Fibroblast of skin of left biceps (primary cell): Measurements from ENCODE around the gene SNX10.

Experiments used
- DNase-seq, 2 experiments: peaks; one replicate each; pipeline ENCODE4 v3.0.0-alpha.2; 2013; ENCODE audit warnings: low read depth in 2 of 2

SNX10 gene

DNA sequence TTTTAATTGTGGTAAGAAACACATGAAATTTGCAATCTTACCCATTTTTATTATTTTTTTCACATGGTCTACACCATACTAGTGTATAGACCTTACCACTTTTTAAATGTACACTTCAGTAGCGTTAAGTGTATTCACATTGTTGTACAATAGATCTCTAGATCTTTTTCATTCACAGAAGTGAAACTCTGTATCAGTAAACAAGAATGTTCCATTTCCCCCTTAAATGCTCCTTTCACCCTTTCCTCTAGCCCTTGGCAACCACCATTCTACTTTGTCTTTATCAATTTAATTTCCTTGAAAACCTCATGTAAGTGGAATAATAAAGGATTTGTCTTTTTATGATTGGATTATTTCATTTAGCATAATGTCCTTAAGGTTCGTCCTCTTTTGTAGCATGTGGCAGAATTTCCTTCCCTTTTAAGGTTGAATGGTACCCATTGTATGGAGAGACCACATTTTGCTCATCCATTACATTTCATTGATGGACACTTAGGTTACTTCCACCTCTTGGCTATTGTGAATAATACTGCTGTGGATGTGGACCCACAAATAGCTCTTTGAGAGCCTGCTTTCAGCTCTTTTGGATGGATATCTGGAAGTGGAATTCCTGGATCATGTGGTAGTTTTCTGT, 45.7 kb downstream of the SNX10 start:
- DNase-seq = no peak

DNA sequence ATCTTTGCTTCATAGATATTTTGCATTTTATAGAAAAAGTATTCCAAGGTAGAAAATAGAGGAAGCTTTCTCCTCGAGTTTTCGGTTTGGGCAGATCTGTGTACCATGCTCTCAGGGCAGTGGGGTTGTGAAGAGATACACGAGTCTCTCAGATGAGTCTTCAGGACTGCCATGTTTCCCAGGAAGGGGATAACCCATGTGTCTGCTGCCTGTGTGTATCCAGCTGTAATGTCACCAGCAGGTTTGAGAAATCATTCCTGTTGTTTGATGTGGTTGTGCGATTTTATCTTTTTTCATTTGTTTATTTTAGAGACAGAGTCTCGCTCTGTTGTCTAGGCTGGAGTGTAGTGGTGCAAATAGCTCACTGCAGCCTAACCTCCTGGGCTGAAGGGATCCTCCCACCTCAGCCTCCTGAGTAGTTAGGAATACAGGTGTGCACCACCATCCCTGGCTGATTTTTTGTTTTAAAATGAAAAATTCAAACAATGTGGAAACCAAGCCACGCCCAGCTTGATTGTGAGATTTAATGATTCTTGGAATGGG, 48.9 kb downstream of the SNX10 start:
- no peak for DNase-seq

GRCh38 chr7:26343320-26343832, 51.7 kb downstream of the SNX10 start:
- no peak for DNase-seq

DNA sequence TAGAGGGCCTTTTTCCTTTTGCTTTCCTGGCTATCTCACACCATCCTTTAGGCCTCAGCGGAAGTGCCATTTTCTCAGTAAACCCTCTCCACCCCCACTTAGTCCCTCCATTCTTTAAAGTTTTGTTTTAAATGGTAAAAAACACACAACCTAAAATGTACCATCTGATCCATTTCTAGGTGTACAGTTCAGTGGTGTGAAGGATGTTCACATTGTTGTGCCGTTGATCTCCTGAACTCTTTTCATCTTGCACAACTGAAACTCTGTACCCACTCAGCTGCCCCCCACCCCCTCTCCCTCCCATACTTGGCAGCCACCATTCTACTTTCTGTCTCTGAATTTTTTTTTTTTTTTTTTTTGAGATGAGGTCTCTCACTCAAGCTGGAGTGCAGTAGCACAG, 52.2 kb downstream of the SNX10 start:
- no peak for DNase-seq

- no peak for DNase-seq
Observed at GRCh38 chr7:26345202-26345601, 53.5 kb downstream of the SNX10 start.

GRCh38 chr7:26345837-26346236, 54.2 kb downstream of the SNX10 start:
- no peak for DNase-seq

DNA sequence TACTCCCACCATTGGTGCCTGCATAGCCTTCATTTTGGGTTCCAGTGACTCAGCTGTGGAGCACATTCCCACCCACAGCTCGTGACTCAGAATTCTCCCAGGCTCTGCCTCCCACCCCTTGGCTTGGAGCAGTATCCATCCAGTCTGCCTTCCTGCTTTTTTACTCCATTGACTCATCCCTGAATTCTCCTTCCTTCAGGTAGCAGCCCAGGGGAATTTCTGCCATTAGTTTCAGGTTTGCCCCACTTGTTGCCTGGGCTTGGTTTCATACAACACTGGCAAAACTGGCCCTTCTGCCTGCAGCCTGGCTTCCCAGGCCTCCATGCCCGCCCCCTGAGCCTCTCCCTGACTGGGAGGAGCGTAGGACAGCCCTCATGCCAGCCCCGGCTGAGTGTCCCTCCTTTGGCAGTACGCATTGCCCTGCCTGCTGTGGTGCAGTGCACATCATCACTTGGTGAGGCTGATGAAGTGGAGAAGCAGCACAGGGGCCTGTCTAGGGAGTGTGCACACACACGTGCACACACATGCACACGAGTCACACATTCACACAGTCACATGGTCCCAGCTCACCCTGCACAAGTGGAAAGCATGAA, 55.0 kb downstream of the SNX10 start:
- no peak for DNase-seq

GRCh38 chr7:26348234-26348851, 56.7 kb downstream of the SNX10 start:
- DNase-seq = no peak

DNA sequence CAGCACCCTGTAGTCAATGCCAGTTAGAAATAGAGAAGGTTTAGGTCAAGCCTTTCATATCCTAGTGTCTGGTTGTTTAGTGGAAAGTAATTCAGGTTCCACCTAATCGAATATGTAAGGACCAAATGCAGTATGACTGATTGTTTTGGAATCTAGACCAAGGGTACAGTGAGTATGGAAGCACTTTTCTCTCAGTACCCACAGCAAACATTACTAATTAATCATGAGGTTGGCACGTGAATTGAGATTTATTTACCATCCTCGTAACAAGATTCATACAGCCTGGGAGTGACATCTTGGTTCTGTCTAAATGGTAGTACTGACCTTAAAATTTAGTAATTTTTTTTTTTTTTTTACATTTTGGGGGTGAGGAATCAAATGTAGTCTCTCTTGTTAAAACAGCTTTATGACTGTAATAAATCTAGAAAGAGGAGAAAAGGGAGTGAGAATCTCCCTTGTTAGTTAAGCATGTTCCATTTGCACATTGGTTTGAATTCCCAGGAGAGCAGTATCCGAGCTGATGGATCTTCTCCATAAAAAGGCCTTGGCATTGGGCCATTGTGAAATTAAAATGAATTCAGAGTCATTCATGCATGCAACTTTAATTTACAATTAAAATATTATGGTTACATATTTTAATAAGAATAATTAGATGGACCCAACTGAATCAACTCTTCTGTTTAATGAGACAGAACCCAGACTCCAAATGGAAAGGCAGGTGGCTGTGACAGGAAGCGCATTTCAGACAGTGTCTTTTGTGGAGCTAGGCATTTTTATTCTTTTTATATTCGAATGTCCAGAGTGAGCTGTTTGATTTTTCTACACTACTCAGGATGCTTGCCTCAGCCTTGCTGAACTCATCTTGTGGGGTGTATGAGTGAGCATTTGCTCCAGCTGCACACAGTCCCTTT, 57.6 kb downstream of the SNX10 start:
- DNase-seq = no peak

DNA sequence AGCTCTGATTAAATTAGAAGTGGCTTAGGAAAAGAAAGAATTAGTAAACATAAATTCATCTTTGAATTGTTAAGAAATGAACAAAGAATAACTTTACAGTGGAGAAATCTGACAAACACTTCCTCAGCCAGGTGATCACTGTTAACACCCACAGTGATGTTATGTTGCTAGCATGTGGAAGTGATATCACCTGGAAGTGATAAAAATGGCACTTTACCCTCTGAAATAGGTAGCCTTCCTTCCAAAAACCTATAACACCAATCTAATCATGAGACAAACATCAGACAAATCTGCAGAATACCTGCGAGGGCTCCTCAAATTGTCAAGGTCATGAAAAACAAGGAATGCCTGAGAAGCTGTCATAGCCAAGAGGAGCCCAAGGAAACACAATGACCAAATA, 59.5 kb downstream of the SNX10 start:
- DNase-seq = no peak

DNA sequence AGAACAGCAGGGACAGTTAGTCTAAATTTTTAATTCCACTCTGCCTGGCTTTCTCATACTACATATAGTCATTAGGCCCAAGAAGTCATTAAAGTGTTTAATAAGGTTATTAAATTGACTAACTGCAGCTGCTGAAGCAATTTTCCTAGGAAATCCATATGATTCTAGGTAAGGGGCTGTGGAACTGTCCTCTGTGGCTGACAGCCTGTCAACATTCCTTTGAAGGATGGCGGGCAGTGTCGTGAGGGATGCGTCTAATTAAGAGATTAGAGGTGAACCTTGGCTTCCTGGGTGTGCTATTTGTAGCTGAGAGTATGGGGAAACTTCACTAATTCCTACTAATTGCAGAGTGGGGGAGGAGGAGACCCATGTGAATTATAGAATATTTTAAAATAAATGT, 64.6 kb downstream of the SNX10 start:
- no peak for DNase-seq

DNA sequence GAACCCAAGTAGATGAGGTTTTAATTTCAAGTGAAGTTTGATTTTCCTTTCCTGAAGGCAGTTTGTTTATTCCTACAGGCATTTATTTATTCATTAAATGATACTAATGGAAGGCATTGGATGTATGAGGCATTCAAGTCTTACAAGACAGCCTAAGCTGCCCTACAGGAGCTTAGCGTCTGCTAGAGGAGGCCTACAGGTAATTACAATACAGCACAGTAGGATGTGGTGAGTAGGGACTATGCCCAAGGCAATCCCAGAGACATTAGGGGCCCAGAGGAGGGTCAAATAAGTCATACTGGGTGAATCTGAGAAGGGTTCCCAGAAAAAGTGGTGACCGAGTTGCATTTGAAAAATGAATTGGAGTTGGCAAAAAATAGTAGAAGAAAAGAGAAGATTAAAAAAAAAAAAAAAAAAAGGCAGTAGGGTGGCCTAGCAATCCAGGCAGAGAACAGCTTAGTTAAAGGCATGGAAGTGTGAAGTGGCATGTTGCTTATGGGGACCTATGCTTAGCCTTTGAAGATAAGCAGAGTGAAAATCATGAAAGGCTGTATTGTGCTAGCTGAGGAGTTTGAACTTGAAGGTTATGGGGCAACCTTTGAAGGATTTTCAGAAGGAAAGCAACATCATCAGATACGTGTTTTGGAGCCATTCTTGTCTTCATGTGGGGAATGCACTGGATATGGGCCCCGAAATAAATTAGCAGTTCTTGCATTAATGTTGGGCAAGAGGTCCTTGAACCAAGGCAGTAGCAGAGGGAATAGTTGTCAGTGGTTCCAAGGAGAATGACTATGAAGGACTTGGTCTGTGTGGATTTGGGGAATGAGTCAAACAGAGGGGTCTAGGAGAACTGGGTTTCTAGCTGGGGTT, 65.5 kb downstream of the SNX10 start:
- DNase-seq = no peak

- no peak for DNase-seq
Observed at GRCh38 chr7:26357799-26358151, 66.1 kb downstream of the SNX10 start.

- DNase-seq = no peak
Observed at GRCh38 chr7:26360650-26361049, 69.0 kb downstream of the SNX10 start.

- no peak for DNase-seq
Observed at GRCh38 chr7:26361637-26362036, 70.0 kb downstream of the SNX10 start.

- no peak for DNase-seq
Observed at GRCh38 chr7:26363465-26363864, 71.8 kb downstream of the SNX10 start.

GRCh38 chr7:26365077-26365900, 73.6 kb downstream of the SNX10 start:
- peak; percentile 16 to 29 for DNase-seq

DNA sequence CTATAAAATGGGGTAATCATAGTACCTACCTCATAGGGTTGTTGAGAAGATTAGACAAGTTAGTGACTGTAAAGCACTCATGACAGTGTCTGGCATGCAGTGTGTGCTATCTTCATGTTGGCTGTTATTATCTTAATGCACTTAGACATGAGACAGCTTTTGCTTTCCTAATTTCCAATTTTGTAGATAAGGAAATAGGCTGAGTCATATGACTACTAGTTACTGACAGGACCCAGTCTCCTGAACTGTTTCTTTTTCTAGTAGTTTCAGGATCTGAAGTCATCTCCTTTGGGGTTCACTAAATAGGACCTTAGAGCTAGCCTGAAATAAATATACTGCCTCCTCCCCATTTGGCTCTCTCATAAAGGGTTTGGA, 74.2 kb downstream of the SNX10 start:
- DNase-seq = no peak

DNA sequence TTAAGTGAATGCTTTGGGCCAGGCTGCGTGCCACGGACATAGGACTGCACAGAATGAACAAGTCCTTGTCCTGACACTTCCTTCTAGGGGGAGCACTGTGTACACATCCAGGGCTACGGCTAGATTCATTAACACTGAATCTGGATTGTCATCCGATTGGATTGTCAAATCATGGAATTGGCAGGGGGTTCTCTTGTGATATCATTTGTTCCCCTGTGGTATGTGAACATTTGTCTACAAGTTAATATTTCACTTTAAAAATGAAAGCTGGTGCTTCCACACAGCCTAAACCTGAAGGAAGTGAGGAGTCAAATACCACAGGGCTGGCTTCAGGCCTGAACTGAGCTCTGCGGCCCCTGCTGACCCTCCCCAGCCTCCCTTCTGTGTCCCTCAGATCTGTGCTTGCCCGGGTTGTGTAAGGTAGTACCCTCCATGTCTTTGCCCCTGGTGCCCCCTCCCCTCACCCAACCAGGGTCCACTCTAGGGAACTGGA, 75.6 kb downstream of the SNX10 start:
- DNase-seq = no peak

DNA sequence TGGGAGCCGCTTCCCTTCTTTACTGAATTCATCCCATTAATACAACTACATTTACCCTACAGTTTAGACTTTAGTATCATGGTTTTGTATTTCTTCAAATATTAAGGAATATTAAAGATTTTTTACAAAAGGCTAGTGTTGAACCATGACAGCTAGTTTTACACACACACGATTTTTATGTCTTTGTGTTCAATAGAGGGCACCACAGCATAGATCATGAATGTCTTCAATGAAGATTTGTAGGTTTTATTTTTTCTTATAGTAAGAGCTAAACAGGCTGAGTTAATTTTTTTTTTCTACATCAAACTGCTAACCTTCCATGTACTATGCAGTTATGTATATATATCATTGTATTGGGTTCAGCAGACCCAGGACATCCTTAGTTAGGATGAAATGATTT, 76.9 kb downstream of the SNX10 start:
- DNase-seq = no peak
